Measurements from ENCODE around the gene ZNF256. TPM values are rescaled to one million over a fixed set of nuclear protein-coding genes. Genes with fewer than 3 reads are reported as not detected.

The ZNF256 gene
- polyA plus RNA-seq, 1 donor from 2014 or later, result 11.0 TPM

DNA sequence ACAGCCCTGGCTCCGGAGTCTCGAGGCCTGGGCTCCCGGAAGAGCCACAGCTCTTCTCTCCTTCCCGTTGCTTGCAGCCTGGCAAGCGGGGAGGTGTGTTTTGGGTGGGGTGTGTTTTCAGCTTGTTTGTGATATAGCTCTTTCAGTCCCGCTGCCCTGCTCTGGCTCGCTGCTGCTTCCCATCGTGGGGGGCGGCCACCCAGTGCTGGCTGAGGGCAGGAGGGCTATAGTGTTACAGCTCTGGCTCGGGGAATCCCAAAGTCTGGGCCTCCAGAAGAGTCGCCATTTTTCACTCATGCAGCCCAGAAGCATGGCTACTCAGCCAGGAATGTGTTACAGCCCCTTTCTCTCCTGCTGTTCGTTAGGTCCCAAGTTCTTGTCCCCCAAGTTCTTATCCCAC is 2.2 kb upstream of the ZNF256 start:
- H3K4me3 ChIP-seq (ENCODE audit: low read length), result no peak overlapping the region
- H3K9me2 ChIP-seq (ENCODE audit: insufficient read depth, low read length), result no peaks in the 10 kb centered on the region
- no peak overlapping the region for H3K4me2 ChIP-seq (ENCODE audit: low read length)
- no peaks in the 10 kb centered on the region for H3F3A ChIP-seq (ENCODE audit: insufficient read depth, low read length, poor library complexity, severe bottlenecking)
- no peaks in the 10 kb centered on the region for H3K27me3 ChIP-seq (ENCODE audit: insufficient read depth, low read depth, low read length)
- no peaks in the 10 kb centered on the region for H3K36me3 ChIP-seq (ENCODE audit: insufficient read depth, low read length)
- peaks cover 26% of the 10 kb centered on the region for H3K79me2 ChIP-seq (replicated peaks; ENCODE audit: insufficient read depth, low read length)
- TF ChIP-seq EP300 (conservative IDR thresholded peaks at IDR 0.05; ENCODE audit: poor library complexity, severe bottlenecking), result no peak
- TF ChIP-seq, protein P1, sequence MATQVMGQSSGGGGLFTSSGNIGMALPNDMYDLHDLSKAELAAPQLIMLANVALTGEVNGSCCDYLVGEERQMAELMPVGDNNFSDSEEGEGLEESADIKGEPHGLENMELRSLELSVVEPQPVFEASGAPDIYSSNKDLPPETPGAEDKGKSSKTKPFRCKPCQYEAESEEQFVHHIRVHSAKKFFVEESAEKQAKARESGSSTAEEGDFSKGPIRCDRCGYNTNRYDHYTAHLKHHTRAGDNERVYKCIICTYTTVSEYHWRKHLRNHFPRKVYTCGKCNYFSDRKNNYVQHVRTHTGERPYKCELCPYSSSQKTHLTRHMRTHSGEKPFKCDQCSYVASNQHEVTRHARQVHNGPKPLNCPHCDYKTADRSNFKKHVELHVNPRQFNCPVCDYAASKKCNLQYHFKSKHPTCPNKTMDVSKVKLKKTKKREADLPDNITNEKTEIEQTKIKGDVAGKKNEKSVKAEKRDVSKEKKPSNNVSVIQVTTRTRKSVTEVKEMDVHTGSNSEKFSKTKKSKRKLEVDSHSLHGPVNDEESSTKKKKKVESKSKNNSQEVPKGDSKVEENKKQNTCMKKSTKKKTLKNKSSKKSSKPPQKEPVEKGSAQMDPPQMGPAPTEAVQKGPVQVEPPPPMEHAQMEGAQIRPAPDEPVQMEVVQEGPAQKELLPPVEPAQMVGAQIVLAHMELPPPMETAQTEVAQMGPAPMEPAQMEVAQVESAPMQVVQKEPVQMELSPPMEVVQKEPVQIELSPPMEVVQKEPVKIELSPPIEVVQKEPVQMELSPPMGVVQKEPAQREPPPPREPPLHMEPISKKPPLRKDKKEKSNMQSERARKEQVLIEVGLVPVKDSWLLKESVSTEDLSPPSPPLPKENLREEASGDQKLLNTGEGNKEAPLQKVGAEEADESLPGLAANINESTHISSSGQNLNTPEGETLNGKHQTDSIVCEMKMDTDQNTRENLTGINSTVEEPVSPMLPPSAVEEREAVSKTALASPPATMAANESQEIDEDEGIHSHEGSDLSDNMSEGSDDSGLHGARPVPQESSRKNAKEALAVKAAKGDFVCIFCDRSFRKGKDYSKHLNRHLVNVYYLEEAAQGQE (IDR thresholded peaks at IDR 0.05; ENCODE audit: borderline replicate concordance), result no peak
- TF ChIP-seq SMC3 (conservative IDR thresholded peaks at IDR 0.05; ENCODE audit: poor library complexity), result no peak
- TF ChIP-seq TAF1 (IDR thresholded peaks at IDR 0.05; ENCODE audit: low read depth), result no peak
- TF ChIP-seq, protein P2, sequence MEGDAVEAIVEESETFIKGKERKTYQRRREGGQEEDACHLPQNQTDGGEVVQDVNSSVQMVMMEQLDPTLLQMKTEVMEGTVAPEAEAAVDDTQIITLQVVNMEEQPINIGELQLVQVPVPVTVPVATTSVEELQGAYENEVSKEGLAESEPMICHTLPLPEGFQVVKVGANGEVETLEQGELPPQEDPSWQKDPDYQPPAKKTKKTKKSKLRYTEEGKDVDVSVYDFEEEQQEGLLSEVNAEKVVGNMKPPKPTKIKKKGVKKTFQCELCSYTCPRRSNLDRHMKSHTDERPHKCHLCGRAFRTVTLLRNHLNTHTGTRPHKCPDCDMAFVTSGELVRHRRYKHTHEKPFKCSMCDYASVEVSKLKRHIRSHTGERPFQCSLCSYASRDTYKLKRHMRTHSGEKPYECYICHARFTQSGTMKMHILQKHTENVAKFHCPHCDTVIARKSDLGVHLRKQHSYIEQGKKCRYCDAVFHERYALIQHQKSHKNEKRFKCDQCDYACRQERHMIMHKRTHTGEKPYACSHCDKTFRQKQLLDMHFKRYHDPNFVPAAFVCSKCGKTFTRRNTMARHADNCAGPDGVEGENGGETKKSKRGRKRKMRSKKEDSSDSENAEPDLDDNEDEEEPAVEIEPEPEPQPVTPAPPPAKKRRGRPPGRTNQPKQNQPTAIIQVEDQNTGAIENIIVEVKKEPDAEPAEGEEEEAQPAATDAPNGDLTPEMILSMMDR (IDR thresholded peaks at IDR 0.05; ENCODE audit: poor library complexity, severe bottlenecking), result no peak
- no peak for TF ChIP-seq EZH2 (IDR thresholded peaks at IDR 0.05; ENCODE audit: borderline replicate concordance, insufficient read depth, low read length, poor library complexity, severe bottlenecking)
- no peak for TF ChIP-seq POLR2AphosphoS5 (IDR thresholded peaks at IDR 0.05)
- TF ChIP-seq RAD21 (conservative IDR thresholded peaks at IDR 0.05), result no peak
- TF ChIP-seq MXI1 (conservative IDR thresholded peaks at IDR 0.05; ENCODE audit: poor library complexity, severe bottlenecking), result no peak
- no peak overlapping the region for H2AFZ ChIP-seq (ENCODE audit: low read depth, low read length)
- no peaks in the 10 kb centered on the region for H4K20me1 ChIP-seq (ENCODE audit: insufficient read depth)
- H3K27ac ChIP-seq (ENCODE audit: low read length), result no peak overlapping the region
- peaks cover 11% of the 10 kb centered on the region for H3K9me3 ChIP-seq (ENCODE audit: low read length)
- H3K9ac ChIP-seq (ENCODE audit: low read length), result no peak overlapping the region

DNA sequence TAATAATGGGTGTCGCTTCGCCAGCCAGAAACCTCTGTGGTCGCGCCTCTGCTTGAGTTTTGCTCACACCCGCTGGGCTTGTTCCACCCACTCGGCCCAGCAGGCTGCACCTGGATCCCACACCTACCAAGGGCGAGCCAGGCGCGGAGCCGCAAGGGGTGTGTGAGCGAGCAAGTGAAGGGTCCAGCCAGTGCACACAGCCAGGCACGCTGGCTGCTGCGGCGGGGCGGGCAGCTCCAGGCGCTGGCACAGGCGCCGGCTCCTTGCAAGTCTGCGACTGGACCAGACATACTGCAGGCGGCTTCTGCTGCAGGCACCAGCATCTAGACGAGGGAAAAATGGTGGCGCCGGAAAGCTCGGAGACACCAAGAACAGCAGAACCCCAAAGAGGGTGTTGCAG is 1.8 kb upstream of the ZNF256 start:
- Histone ChIP-seq H3K9me2 (ENCODE audit: insufficient read depth, low read length) (no peaks in the 10 kb centered on the region), H3K4me3 (ENCODE audit: low read length) (no peak overlapping the region), H2AFZ (ENCODE audit: low read depth, low read length) (no peak overlapping the region), H3K36me3 (ENCODE audit: insufficient read depth, low read length) (peaks cover under 1% of the 10 kb centered on the region), H3F3A (ENCODE audit: insufficient read depth, low read length, poor library complexity, severe bottlenecking) (no peaks in the 10 kb centered on the region), H3K27ac (ENCODE audit: low read length) (no peak overlapping the region), H3K4me2 (ENCODE audit: low read length) (no peak overlapping the region), H3K9me3 (ENCODE audit: low read length) (peaks cover 10% of the 10 kb centered on the region), H3K27me3 (ENCODE audit: insufficient read depth, low read depth, low read length) (no peaks in the 10 kb centered on the region), H3K9ac (ENCODE audit: low read length) (no peak overlapping the region), H3K79me2 (replicated peaks; ENCODE audit: insufficient read depth, low read length) (peaks cover 26% of the 10 kb centered on the region), H4K20me1 (ENCODE audit: insufficient read depth) (no peaks in the 10 kb centered on the region)
- TF ChIP-seq EZH2 (IDR thresholded peaks at IDR 0.05; ENCODE audit: borderline replicate concordance, insufficient read depth, low read length, poor library complexity, severe bottlenecking) (no peak), EP300 (conservative IDR thresholded peaks at IDR 0.05; ENCODE audit: poor library complexity, severe bottlenecking) (no peak), MXI1 (conservative IDR thresholded peaks at IDR 0.05; ENCODE audit: poor library complexity, severe bottlenecking) (no peak), RAD21 (conservative IDR thresholded peaks at IDR 0.05) (no peak), SMC3 (conservative IDR thresholded peaks at IDR 0.05; ENCODE audit: poor library complexity) (no peak), POLR2AphosphoS5 (IDR thresholded peaks at IDR 0.05) (no peak), TAF1 (IDR thresholded peaks at IDR 0.05; ENCODE audit: low read depth) (no peak)
- TF ChIP-seq, protein P1 (IDR thresholded peaks at IDR 0.05; ENCODE audit: borderline replicate concordance), result no peak
- TF ChIP-seq, protein P2 (IDR thresholded peaks at IDR 0.05; ENCODE audit: poor library complexity, severe bottlenecking), result no peak
